Right lobe of liver (tissue), 4 donors: ENCODE measurements around the gene ARMC2.

Experiments
- POLR2A ChIP-seq: fragments of 450-650 bp; IDR thresholded peaks from one replicate; pipeline ENCODE4 v1.6.1; 2017; ENCODE audit warnings: antibody characterized with exemption, mild to moderate bottlenecking
- TF ChIP-seq, protein P1 (sequence below), 4 donors: fragments of 200-600 bp in 3 of 4; fragments of 450-650 bp in 1 of 4; IDR thresholded peaks; one replicate each; pipeline versions ENCODE4 v1.5.1 to v1.8.0; 2016 to 2022; ENCODE audit warnings: antibody characterized with exemption in 4 of 4, mild to moderate bottlenecking in 2 of 4
- donor health status: DM: no; HTN: no; CAD: no.
- donor health status: DM: no; HTN: no; CAD: no.
- donor health status: DM: no; HTN: yes; CAD: no.

DNA sequence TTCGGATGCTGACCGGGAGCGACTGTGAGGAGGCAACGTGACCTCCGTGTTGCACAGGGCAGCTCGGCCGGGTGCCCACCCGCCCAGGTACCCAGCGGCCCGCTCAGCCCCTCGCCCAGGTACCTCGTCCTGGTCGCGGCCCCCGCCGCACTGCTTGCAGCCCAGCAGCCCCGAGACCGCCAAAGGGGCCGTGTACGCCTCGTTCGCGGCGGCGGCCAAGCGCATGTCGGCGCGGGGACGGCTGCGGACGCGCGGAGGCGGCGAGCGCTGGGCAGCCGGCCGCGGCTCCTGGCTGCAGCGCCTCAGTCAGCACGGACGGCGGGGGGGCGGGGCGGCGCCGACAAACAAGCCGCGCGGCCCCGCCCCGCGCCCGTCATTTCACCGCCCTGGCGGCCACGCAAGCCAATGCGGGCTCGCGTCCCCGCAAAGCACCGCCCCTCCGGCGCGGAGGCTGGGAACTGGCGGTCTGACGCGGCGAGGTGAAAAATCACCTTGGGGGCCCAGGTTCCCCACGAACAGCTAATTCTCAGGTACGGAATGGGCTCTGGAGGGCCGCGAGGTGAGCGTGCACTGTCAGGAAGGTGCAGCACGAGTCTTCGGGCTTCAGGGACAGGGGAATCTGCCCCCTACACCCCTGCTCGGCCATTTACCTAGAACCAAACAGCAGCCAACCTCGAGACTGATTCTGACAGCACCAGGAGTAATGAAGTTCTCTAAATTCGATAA lies 161.2 kb downstream of the ARMC2 start:
- TF ChIP-seq, protein P1, sequence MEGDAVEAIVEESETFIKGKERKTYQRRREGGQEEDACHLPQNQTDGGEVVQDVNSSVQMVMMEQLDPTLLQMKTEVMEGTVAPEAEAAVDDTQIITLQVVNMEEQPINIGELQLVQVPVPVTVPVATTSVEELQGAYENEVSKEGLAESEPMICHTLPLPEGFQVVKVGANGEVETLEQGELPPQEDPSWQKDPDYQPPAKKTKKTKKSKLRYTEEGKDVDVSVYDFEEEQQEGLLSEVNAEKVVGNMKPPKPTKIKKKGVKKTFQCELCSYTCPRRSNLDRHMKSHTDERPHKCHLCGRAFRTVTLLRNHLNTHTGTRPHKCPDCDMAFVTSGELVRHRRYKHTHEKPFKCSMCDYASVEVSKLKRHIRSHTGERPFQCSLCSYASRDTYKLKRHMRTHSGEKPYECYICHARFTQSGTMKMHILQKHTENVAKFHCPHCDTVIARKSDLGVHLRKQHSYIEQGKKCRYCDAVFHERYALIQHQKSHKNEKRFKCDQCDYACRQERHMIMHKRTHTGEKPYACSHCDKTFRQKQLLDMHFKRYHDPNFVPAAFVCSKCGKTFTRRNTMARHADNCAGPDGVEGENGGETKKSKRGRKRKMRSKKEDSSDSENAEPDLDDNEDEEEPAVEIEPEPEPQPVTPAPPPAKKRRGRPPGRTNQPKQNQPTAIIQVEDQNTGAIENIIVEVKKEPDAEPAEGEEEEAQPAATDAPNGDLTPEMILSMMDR (IDR thresholded peaks at IDR 0.05): peak; percentile 11 to 61 (median 32)
- peak; percentile 95 for TF ChIP-seq POLR2A
